Brain microvascular endothelial cell (primary cell): Measurements from ENCODE around the gene RNF123.
A peak's percentile ranks its signal among the peaks of the same experiment; 100 is the strongest.

Experiments used
- DNase-seq: peaks from one replicate; pipeline ENCODE4 v3.0.0-alpha.2; 2020
- H3K27ac ChIP-seq: fragments of 250-450 bp; sonication (Bioruptor Pico); 2 replicates; pipeline ENCODE4 v1.5.1; 2020; ENCODE audit warnings: mild to moderate bottlenecking, moderate library complexity
- H3K27me3 ChIP-seq: fragments of 250-450 bp; sonication (Bioruptor Pico); replicated peaks from 2 replicates; pipeline ENCODE4 v1.5.1; 2020; ENCODE audit warnings: mild to moderate bottlenecking
- H3K36me3 ChIP-seq: fragments of 250-450 bp; sonication (Bioruptor Pico); replicated peaks from 2 replicates; pipeline ENCODE4 v1.5.1; 2020; ENCODE audit warnings: mild to moderate bottlenecking
- H3K4me3 ChIP-seq: 2 replicates; pipeline ENCODE4 v1.5.1; 2011; ENCODE audit warnings: low read depth, mild to moderate bottlenecking, control low read depth, low read length, moderate library complexity
- in situ Hi-C: cut with HindIII; loops from 2 replicates; pipeline ENCODE4 v1.10.0; 2017; ENCODE audit warnings: low sequenced_read_pairs, low pct_ligation_motif_present
- TF ChIP-seq, protein P1 (sequence below): IDR thresholded peaks from 2 replicates; pipeline ENCODE4 v1.5.1; 2011; ENCODE audit warnings: low read depth, mild to moderate bottlenecking, moderate library complexity, low read length, control low read depth, inconsistent platforms; ENCODE audit errors: missing control alignments

The RNF123 gene

DNA sequence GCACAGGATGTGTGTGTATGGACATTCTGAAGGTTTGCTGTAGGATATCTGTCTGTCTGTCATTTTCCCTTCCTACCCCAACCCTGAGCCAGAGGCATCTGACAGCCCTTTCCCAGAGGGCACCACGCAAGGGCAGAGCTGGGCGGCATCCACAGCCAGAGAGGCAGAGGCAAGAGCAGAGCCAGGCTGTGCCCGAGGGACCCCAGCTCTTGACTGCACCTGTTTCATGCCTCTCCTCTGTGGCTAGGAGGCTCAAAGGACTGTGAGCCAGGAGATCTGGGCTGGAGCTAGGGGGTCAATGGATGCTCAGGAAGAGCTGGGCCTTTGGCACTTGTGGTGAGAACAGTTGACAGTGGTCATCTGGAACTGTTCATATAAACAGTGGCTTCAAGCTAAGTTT, 20.0 kb upstream of the RNF123 start:
- no peak overlapping the region for H3K4me3 ChIP-seq
- H3K36me3 ChIP-seq: no peaks in the 10 kb centered on the region
- no peak for DNase-seq
- no peaks in the 10 kb centered on the region for H3K27me3 ChIP-seq
- TF ChIP-seq, protein P1, sequence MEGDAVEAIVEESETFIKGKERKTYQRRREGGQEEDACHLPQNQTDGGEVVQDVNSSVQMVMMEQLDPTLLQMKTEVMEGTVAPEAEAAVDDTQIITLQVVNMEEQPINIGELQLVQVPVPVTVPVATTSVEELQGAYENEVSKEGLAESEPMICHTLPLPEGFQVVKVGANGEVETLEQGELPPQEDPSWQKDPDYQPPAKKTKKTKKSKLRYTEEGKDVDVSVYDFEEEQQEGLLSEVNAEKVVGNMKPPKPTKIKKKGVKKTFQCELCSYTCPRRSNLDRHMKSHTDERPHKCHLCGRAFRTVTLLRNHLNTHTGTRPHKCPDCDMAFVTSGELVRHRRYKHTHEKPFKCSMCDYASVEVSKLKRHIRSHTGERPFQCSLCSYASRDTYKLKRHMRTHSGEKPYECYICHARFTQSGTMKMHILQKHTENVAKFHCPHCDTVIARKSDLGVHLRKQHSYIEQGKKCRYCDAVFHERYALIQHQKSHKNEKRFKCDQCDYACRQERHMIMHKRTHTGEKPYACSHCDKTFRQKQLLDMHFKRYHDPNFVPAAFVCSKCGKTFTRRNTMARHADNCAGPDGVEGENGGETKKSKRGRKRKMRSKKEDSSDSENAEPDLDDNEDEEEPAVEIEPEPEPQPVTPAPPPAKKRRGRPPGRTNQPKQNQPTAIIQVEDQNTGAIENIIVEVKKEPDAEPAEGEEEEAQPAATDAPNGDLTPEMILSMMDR: no peak
- in situ Hi-C loops: loop anchor here (25.0 kb wide), 1 partner anchor 107 kb away; the partner anchor contains the start of gene BSN
- H3K27ac ChIP-seq: no peak overlapping the region

DNA sequence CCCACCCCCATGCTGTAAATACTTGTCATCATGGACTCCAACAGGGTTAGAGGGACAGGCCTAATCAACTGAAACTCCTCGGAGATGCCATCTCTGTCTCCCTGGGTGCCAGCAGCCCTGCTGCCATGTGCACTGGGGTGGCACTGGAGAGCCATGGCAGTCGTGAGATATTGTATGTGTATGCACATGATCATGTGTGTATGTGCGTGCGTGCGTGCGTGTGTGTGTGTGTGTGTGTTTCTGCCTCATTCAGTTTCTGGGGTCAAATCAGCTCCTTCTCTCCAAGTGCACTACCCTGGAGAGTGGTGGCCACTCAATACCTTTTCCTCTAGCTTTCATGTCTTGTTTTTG, 18.4 kb upstream of the RNF123 start:
- H3K36me3 ChIP-seq: no peaks in the 10 kb centered on the region
- TF ChIP-seq, protein P1: no peak
- H3K27ac ChIP-seq: no peak overlapping the region
- in situ Hi-C loops: loop anchor here (25.0 kb wide), 1 partner anchor 109 kb away; the partner anchor contains the start of gene BSN
- DNase-seq: no peak
- no peaks in the 10 kb centered on the region for H3K27me3 ChIP-seq
- no peak overlapping the region for H3K4me3 ChIP-seq

DNA sequence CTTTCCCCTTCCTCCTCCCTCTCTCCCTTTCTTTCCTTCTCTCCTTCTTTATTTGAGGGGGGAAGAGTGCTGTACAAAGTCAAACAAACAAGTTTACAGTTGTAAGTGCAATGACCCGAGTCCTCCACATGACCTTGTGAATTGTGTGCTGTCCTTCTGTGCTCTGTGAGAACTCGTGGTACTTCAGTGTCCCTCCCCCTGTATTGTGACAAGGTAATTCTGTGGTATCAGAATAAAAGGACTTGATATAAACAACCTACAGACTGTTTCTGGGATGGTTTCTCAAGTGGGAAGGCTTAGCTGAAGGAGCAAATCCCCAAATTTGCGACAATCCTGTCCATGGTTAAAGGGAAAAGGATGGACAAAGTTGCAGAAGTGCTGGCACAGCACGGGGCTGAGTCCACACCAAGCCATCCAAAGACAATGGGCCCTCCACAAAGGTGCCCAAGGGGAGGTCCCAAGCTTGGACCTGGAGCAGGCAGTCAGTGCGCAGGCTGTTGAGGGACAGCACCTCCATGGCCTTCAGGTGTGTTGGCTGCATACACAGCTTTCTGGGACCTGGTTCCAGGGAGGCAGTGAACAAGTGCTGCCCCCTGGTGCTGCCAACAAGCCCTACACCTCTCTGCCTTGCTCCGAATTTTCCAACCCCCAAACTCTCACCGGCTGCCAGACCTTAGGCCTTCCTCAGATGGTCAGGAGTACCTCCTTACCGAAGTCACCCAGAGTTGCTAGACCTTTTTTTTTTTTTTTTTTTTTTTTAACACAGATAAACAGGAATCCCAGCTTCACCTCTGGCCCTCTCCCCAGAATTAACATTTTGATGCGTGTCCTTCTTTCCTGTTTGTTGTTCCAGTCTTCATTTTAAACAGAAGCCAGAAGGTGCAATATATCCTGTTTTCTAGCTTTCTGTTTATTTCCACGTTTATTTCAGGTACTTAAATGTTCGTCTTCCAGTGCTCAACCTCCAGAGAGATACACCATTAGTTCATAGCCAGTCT, 17.8 kb upstream of the RNF123 start:
- no peak overlapping the region for H3K4me3 ChIP-seq
- in situ Hi-C loops: loop anchor here (25.0 kb wide), 1 partner anchor 109 kb away; the partner anchor contains the start of gene BSN
- H3K36me3 ChIP-seq: peaks cover 3% of the 10 kb centered on the region
- H3K27ac ChIP-seq: no peak overlapping the region
- TF ChIP-seq, protein P1: peak; percentile 93
- H3K27me3 ChIP-seq: no peaks in the 10 kb centered on the region
- DNase-seq: no peak

DNA sequence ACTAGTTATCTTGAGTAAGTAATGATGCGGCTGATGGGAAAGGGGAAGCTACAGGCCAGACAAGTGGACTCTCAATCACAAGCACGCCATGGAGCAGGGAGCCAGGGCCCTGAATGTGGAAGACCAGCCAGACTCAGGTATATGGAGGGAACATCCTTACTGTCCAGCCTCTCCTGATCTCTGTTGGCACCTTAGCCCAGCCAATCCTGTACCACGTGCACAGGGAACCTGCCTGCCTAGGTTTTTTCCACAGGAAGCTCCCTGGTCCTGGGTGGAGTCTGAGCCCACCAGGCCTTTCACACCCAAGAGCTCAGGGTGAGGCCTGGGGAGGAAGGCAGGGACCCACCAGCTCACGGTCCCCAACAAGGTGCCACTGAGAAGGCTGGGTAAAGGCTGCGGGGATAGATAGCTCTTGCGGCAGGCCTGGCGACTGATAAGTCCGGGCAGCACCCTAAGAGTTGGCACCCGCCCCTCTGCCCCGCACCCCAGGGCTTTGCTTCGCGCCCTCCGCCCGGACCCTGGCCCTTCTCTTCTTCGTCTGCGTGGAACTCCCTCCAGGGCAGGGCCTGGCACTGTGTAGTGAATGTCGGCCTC, 16.1 kb upstream of the RNF123 start:
- DNase-seq: no peak
- peak overlapping the region; percentile 75 for H3K27ac ChIP-seq
- H3K36me3 ChIP-seq: peaks cover 16% of the 10 kb centered on the region
- in situ Hi-C loops: loop anchor here (25.0 kb wide), 1 partner anchor 111 kb away; the partner anchor contains the start of gene BSN
- TF ChIP-seq, protein P1: no peak
- H3K27me3 ChIP-seq: no peaks in the 10 kb centered on the region
- peak overlapping the region; percentile 76 for H3K4me3 ChIP-seq

DNA sequence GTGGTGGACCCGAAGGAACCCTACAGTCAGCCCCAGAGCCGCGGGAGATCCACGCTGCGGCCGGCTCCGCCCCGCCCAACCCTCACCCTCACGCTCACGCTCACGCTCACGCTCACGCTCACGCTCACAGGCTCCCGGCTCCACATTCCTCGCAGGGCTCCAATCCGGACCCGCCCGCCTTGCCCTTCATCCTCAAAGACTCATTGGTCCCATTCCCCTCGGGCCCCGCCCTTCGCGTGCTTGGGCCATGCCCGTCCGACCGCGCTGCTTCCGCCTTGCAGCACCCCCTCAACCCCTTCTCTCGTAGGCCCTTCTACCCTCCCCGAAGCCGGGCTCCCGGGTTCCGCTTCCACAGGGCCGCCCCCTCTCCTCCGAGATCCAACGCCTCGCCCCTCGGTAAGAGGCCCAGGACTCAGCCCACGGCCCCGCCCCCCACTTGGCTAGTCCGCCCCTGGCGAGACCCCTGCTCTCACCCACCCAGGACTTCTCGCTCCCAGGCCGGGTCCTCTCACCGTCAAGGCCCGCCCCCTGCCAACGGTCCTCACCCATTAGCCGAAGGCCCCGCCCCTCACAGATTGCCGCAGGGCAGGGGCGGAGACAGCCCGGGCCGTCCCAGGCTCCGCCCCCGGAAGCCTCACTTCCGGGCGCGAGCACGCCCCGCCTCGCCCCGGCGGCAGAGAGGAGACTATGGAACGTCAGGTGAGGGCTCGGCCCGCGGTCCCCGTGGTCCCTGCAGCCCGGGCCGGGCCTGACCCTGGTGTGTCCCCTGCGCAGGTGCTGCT, 15.5 kb upstream of the RNF123 start, which contains the start of gene APEH:
APEH (plus strand) TSS at position 637 of the 782 bp plus-strand sequence; CDS start at position 688, 51 bp downstream.
- TF ChIP-seq, protein P1: no peak
- peak; percentile 96 for DNase-seq
- Histone ChIP-seq H3K27me3 (no peaks in the 10 kb centered on the region), H3K4me3 (peak within 1 kb of the TSS; percentile 76), H3K27ac (peak within 1 kb of the TSS; percentile 75), H3K36me3 (peaks cover 22% of the 10 kb centered on the region)
- in situ Hi-C loops: loop anchor here (25.0 kb wide), 1 partner anchor 112 kb away; the partner anchor contains the start of gene BSN
